ENCODE measurements around the gene IGHMBP2.

Gene IGHMBP2

GRCh38 chr11:68890490-68891231 is 13.0 kb upstream of the IGHMBP2 start:
- no peak for DNase-seq

GRCh38 chr11:68891351-68891948 is 12.2 kb upstream of the IGHMBP2 start:
- no peak for DNase-seq

- DNase-seq = no peak
These were observed 11.1 kb upstream of the IGHMBP2 start for GRCh38 chr11:68892576-68892975.

DNA sequence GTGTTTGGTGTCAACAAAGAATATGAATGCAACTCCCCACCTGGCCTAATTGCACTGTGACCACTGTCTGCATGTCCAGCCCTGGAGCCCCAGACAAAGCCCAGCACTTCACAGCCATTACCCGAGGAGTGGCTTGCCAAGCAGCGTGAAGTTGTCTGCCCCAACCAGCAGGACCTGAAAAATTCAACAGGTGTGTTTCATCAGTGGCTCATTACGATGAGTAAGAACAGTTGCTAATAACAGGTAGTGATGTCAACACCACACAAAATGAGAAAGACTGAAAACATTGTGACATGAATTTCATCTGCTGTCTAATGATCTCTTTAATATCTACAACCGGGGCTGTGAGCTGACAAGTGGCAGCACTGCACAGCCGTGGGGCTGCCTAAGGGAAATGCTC is 10.4 kb upstream of the IGHMBP2 start:
- DNase-seq = no peak

DNA sequence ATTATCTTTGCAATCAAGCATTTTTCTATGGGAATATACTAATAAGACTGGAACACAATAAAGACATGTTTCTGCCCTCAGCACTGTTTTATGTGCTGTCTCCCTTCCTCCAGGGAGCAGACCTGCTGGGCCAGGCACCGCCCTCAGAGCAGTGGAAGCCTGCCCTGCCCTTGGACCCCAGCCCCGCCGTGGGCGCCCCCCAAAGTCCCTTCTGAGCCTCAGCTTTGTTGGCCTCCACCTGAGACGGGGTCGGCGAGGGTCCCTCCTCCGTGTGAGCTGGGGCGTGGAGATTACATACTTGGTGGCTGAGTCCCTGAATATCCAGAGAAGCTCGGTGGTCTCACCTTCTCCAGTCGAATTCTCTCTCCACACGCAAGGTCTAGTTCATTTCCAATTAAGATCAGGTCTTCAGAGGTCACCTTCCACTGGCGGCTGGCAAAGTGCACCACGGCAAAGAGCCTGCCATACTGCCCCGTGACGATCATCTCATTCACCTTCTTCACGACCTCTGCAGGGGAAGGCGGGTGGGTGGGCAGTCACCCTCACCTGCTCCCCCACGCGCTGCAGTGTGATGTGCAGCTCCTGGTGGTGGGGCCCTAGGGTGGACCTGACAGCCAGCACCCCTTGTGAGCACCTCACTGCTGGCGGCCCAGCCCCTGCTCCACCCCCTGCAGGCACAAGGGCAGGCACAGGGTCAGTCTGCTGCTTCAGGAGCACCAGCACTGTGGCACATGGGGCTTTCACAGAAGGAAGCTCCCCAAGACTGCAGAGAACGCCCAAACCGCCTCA is 7.3 kb upstream of the IGHMBP2 start:
- DNase-seq = no peak

- DNase-seq = no peak
These were observed 6.2 kb upstream of the IGHMBP2 start for GRCh38 chr11:68897441-68897840.

- DNase-seq = no peak
These were observed 2.8 kb upstream of the IGHMBP2 start for GRCh38 chr11:68900835-68901381.

GRCh38 chr11:68904248-68904847 is 657 bp downstream of the IGHMBP2 start:
- peak; percentile 57 to 58 for DNase-seq

DNA sequence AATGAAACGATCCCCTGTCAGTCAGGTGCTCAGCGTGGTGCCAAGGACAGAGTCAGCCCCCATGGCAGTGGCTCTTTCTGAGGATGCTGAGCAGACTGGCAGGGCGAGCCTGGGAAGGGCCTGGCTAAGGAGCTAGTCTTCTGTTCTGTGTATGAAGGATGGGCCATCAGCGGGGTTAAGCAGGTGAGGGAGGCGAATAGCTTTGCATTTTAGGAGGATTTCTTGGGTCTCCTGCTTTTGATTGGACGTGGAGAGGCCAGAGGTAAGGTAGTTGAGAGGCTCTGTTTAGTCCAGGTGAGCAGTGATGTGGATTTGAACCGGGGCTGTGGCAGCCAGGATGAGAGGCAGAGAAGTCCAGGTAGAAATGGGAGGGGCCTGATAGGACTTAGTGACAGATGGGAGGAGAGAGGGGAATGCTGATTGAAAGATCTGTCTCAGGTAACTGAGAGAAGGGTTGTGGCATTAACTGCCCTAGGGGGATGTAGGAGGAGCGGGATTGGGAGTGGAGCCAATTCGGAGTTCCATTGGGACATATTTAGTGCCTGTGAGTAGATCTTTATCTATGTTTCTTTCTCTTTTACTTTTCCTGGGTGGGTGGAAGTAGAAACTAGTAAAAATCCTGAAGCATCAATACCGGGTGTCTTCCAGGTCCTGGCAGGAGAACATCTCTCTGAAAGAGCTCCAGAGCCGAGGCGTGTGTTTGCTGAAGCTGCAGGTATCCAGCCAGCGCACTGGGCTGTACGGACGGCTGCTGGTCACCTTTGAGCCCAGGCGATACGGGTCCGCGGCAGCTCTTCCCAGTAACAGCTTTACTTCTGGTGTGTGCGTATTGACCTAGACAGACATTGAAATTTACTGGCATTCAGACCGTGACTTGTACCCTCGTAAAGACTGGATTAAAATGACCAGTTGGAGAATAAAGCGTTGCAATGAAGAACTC is 2.0 kb downstream of the IGHMBP2 start:
- no peak for DNase-seq

DNA sequence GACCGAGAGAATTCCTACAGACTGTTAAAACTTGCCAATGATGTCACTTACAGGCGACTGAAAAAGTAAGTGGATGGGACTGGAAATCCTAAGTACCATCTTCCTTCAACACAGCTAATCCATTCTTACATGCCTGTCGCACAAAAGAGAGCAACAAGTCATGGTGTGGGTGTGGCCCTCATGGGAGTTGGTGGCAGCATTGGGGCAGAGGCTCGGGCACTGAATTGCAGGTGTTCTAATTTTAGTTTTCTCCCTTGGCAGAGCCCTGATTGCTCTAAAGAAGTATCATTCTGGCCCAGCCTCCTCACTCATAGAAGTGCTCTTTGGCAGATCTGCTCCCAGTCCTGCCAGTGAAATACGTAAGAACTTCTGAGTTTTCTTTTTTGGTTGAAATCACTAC is 4.6 kb downstream of the IGHMBP2 start:
- DNase-seq = no peak

DNA sequence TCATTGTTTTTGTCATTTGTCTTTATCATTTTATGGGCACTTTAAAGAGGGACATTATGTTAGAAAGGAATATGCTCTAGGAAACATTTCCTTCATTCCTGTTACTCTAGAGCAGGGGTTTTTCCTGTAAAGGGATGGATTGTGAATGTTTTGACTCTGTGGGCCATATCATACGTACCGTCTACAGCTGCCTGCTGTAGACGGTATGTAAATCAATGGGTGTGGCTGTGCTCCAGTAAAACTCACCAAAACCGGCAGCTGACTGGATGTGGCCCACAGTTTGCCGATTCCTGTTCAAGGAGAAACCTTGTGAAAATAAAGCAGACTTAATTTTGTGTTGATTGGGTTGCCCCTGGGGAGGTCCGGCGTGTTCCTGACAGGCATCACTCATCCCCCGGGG is 7.3 kb downstream of the IGHMBP2 start:
- DNase-seq = no peak

GRCh38 chr11:68911731-68912130 is 8.0 kb downstream of the IGHMBP2 start:
- no peak for DNase-seq

- no peak for DNase-seq
These were observed 8.6 kb downstream of the IGHMBP2 start for GRCh38 chr11:68912254-68912653.

DNA sequence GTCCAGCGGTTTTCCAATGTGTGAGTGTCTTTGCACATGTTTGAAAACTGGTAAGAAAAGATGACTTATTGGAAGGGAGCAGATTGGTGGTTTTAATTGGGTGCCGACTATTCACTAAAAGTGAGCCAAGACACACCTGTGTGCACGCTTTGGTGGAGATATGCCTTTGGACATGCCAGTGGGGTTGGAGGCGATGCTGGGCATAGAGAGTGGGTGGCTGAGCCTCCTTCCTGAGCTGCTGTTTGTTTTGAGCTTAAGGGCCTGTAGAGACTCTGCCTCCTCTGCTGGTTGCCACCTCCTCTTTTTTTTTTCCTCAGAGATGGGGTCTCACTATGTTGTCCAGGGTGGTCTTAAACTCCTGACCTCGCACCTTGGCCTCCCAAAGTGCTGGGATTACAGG is 9.5 kb downstream of the IGHMBP2 start:
- DNase-seq = no peak

- DNase-seq = no peak
These were observed 11.1 kb downstream of the IGHMBP2 start for GRCh38 chr11:68914761-68915160.

DNA sequence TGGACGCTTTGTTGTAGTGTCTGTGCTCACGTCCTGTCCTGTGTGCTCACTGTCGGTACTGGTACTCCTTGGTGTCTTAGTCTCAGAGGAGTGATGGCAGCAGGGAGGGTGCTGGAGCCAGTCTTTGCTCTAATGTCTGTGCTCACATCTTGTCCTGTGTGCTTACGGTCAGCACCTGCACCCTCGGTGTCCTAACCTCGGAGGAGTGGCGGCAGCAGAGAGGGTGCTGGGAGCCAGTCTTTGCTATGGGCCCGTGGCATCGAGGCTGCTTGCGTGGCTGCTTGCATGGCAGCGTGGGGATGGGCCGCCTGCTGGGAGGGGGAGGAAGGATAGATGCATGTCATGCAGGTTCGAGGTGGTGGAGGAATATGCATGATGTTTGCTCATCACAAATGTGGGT is 12.7 kb downstream of the IGHMBP2 start:
- no peak for DNase-seq

DNA sequence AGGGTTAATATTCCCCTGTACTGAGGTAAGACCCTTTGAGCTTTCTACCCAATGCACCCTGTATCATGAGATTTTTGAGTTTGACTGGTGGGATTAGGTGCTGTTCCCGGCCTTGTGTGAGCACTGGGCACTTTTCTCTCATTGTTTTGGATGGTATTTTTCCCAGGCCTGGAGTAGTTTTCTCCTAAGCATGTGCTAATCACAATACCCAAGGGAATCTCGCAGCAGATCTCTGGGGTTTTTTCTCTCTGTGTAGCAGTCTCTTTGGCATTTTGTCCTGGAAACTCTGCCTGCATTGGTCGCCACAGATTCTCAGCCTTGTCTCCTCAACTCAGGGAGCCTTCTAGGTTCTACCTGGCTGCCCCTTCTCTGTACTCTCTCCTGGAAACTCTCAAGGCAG is 19.9 kb downstream of the IGHMBP2 start:
- DNase-seq = no peak

DNA sequence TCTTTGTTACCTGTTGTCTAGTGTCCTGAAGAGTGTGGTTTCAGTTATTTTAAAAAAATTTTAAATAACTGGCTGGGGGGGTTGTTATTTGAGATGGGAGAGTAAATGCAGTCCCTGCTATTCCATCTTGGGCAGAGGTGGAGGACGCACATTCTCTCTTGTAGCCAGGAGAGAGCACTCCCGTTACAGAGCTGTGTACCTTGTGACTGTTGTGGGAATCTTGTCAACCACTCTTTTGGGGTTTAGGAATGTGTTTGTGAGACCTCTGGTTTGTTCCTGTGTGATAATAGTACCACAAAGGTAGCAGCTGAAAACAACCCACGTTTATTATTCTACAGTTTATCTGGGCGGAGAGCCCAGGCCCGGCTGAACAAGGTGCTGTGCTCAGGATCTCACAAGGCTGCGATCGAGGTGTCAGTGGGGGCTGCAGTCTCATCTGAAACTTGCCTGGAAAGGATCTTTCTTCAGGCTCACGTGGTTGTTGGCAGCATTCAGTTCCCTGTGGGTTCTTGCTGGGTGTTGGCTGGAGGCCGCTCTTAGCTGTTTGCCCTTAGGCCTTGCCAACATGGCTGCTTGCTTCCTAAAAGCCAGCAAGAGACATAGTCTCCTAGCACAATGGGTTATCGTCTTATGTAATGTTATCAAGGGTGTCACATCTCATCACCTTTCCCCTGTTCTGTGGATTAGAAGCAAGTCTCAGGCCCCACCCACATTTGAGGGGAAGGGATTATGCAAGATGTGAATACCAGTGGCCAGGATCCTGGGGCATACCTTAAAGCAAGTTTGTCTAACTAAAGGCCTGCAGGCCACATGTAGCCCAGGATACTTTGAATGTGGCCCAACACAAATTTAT is 20.6 kb downstream of the IGHMBP2 start:
- no peak for DNase-seq

- no peak for DNase-seq
These were observed 21.9 kb downstream of the IGHMBP2 start for GRCh38 chr11:68925611-68926010.

DNA sequence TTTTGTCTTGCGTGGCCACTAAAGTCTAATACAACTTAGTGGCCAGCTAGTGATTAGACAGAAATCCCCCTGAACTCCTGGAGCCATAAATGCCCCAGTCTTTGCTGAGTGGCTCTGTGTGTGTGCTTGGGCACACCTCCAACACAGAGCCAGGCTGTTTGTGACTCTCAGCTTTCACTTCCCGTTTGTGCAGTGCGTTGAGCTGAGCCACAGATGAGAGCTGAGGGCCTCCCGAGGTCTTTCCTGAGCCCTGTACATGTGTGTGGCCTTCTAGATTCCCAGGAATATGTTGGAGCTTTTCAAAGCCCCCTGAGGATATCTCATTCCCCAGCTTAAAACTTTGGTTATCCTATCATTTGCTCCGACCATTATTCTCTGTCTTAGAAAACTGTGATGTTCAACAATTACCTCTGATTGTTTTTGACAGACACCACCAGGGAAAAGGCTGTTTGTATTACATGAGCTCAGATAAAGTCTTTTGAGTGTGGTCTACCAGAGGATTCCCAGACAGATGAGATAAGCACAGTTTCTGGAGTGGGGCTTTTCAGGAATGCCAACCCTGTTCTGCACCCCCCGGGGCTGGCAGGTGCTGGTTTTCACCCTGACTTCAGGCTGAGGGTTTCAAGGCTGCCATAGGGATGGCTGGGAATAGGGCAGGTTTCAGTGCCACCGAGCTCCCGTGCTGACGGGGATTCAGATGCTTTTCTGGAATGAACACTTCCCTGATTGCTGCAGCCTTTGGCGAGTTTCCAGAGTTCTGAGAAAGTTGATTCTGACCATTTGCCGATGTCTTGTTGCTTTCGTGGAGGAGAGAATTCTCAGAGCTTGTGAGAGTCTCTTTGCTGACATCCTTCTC is 23.8 kb downstream of the IGHMBP2 start:
- DNase-seq = no peak
